GM19239 (cell line): ENCODE measurements around the gene ATOSA.

Experiments used
- DNase-seq: peaks from one replicate; pipeline ENCODE4 v3.0.0; 2011; ENCODE audit warnings: low spot score; ENCODE audit not compliant: insufficient read length
- FAIRE-seq: peaks from 2 replicates; lab custom pipeline; 2011; peaks lifted over from hg19 to GRCh38; lab: Jason Lieb, UNC

The ATOSA gene

DNA sequence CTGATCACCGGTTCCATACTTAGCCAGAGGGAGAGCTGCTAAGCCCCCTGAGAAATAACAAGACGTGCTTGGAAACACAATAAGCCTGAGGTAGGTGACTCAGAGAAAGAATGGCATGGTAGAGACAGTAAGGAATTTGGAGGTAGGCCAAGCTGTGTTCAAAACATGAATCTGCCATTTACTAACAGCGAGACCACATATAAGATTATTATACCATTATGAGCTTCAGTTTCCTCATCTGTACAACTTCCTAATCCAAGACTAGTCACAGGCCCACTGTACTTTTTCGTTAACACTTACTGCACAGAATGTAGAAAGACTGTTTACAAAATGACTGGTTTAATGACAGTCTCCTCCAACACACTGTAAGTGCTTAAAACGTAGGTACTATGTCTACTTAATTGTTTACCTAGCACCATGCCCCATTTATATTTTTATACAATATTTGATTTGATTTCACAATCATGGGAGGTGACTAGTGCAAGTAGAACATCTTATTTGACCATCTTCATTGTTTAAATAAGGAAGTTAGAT lies 25.7 kb downstream of the ATOSA start:
- FAIRE-seq = no peak
- DNase-seq = no peak

DNA sequence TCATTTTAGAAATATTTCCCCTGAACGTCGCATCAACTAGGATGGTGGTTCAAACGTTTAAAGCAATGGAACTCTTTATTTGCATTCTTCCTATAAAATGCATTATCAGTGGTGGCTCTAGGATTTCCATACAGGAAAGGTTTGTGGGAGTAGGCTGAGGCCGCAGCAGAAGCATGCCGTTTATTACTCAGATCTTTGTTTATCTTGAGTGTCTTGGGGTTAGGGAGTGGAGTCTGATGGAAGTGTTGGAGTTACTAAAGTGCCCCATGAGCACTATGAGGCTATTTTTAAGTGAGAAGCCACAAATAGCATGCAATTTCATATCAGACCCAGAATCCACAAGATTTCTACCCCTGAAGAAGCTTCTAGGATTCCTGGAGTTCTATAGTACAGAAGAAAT lies 26.2 kb downstream of the ATOSA start:
- FAIRE-seq = no peak

DNA sequence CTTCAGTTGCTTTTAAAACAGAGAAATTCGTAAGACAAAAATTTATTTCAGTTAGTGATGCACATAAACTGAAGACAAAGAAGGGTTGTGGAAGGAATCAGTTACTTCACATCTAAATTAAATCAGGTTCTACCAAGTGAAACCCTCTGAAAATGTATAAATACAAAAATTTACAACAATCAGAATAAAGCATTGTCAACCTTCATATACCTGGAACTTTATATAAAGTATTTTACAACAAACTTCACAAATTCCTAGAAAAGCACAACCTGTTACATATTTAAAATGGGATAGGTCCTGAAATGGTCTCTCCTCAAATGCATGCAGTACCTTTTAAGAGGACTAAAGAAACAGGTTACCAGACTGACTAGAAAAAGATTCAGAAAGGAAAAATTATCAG lies 26.9 kb downstream of the ATOSA start:
- FAIRE-seq (no peak), DNase-seq (no peak)

More for the DNA sequence above, 26.2 kb downstream of the ATOSA start:
- no peak for DNase-seq

DNA sequence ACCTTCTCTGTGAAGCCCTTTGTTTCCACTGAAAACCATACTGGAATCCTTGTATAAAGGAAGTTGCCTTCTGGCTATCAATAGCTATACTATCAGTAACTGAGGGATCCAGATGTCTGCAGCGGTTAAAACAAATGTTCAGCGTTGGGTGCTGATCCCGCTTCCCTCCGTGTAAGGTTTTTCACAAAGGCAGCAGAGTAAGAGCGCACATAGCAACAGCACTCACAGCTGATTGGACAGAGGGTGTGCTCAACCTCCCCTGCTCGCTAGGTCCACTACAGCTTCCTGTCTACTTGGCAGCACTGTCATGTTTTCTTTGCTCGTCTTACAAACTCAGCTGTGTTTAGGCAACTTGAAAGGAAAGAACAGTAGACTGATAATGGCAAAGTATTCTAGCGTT lies 27.3 kb downstream of the ATOSA start:
- FAIRE-seq (no peak), DNase-seq (no peak)

DNA sequence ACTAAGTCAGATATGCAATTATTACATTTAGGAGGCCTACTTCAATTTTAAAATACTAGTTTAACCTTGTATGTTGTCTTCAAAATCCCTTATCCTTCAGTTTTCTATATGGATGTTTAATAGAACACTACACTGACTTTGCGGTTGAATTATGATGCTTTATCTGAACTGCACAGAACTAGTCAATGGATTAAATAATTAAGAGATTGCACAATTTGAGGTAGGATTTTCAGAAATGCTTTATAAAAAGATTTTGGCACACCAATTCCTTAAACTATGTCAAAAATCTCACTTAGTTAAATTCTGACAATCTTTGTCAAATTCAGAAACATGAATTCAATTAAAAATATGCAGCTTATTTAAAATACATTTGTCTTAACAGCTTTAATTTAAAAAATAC lies 28.1 kb downstream of the ATOSA start:
- DNase-seq (no peak), FAIRE-seq (no peak)

DNA sequence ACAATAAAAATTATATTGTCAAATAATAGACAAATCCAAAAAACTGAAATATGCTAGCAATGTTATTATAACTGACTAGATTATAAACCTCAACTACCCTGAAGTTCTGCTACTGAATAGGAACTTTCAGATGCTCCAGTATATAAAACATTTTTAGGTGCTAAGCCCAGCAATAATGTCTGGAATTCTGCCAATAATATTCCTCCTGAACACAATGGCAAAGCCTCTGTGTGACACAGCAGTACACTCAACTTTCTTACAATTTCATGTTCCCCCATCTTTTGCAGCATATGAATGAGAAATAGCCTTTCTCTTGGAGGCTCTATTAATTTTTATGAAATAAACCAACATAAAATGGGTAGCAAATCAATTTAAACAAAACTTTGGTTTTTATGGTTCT lies 29.5 kb downstream of the ATOSA start:
- FAIRE-seq = no peak

DNA sequence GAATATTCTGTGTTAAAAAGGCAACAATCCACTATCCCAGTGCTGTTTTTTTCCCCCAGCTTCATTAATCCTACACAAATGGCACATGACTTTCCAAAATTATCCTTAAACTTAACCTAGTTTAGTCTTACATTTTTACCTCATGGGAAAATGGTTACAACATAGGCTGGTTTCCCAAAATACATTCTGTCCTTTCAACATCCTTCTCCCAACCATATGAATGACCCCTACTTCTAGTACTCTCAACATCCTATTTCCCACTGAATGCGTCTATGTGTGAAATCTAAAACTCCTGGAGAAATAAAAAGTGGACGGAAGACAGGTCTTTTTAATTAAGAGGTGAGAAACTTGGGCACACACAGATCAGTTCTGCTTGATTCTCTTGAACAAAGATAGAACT lies 33.3 kb downstream of the ATOSA start:
- no peak for FAIRE-seq
- DNase-seq = no peak

More for the DNA sequence above, 29.5 kb downstream of the ATOSA start:
- no peak for DNase-seq

DNA sequence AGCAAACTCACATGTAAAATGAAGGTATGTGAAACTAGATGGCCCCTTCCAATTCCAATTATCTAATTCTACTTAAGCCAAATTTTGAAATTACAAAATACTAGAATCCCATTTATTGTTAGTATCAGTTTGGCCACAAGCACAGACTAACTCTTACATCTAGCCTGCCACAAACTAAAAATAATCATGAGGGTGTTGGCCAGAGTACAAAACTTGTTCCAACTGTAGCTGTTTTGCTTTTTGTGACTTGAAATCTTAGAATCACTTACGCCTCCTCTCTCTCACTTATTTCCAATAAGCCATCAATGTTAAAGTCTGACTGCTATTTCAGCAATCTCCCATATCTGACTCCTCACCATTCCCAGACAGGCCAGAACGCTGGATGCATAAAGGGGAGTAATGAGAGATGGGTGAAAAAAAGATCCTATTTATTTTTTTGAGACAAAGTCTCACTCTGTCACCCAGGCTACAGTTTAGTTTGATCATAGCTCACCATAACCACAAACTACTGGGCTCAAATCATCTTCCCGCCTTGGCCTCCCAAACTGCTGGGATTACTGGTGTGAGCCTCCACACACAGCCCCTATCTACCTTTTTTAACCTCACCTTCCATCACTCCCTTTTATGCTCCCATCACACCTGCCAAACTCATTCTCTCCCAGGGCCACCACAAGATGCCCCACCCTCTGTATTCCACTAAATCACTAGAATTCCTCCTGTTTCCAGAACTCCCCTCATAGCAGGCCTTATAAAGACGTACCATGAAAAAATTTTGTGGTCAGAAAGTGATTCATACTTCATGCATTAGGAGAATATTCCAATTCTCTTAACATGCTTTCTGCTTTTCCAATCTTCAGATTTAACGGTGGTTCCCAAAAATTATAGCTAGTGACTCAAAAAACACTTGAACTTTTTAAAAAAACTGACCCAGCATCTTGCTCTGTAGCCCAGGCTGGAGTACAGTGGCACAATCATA lies 36.5 kb downstream of the ATOSA start:
- no peak for DNase-seq
- peak; percentile 61 for FAIRE-seq

DNA sequence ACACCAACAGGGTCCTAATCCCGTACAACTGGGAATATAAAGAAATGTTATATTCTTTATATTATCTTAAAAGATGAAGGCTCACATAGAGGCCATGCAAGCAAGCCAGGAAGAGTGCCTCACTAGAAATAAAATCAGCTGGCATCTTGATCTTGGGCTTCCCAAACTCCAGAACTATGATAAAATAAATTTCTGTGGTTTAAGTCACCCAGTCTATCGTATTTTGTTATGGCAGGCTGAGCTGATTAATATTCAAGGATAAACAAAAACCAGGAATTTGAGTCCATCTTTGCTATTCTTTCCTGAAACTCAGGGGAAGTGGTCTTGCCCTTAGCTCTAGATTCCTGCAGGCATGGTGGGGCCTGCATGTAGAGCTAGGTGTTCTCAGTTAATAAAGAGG lies 42.7 kb downstream of the ATOSA start:
- DNase-seq (no peak), FAIRE-seq (no peak)

DNA sequence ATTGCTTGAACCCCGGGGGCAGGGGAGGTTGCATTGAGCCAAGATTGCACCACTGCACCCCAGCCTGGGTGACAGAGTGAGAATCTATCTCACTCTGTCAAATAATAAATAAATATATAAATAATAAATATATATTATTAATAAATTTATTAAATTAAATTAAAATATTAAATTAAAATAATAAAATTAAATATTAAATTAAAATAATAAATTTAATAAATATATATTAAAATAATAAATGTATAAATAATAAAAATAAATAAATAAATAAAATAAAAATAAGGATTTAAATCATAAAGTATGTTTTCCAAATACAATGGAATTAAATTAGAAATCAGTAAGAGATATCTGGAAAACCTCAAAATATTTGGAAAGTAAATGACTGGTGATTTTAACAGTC lies 43.3 kb downstream of the ATOSA start:
- FAIRE-seq (no peak), DNase-seq (no peak)
